Breast epithelium (tissue), 4 donors: Measurements from ENCODE around the gene RETREG2. TPM values are rescaled to one million over a fixed set of nuclear protein-coding genes. Genes with fewer than 3 reads are reported as not detected.

Source experiments
- DNase-seq, 2 donors: peaks; one replicate each; pipeline ENCODE4 v3.0.0-alpha.2; 2019; ENCODE audit warnings: low spot score in 2 of 2
- H3K27ac ChIP-seq, 2 donors: fragments of 200-600 bp; sonication (generic) in 1 of 2; one replicate each; pipeline ENCODE4 v1.5.1; 2016 to 2019; ENCODE audit warnings: mild to moderate bottlenecking in 1 of 2
- H3K27me3 ChIP-seq, 2 donors: fragments of 200-600 bp; sonication (generic) in 1 of 2; one replicate each; pipeline versions ENCODE4 v1.5.1 to v1.6.0; 2017 to 2019; ENCODE audit warnings: control low read depth in 1 of 2, mild to moderate bottlenecking in 1 of 2
- H3K36me3 ChIP-seq: fragments of 200-600 bp; one replicate; pipeline ENCODE4 v1.5.1; 2019
- H3K4me1 ChIP-seq, 2 donors: fragments of 200-600 bp; sonication (generic); one replicate each; pipeline ENCODE4 v1.5.1; 2016 to 2019; ENCODE audit warnings: control low read depth in 1 of 2
- H3K4me3 ChIP-seq, 3 donors: fragments of 200-600 bp; sonication (generic); 1 replicate in 2 of 3; 2 replicates in 1 of 3; pipeline ENCODE4 v1.5.1; 2016 to 2019; ENCODE audit warnings: mild to moderate bottlenecking in 3 of 3, moderate library complexity in 2 of 3
- H3K9me3 ChIP-seq, 2 donors: fragments of 200-600 bp; sonication (generic) in 1 of 2; one replicate each; pipeline ENCODE4 v1.5.1; 2016 to 2019; ENCODE audit warnings: control low read depth in 1 of 2
- POLR2A ChIP-seq: fragments of 450-650 bp; IDR thresholded peaks from one replicate; pipeline ENCODE4 v1.6.1; 2016; ENCODE audit warnings: antibody characterized with exemption, mild to moderate bottlenecking, moderate library complexity
- POLR2AphosphoS5 ChIP-seq, 3 donors: sonication (generic); formaldehyde crosslinking; IDR thresholded peaks; one replicate each; pipeline ENCODE4 v1.6.1; 2017; ENCODE audit warnings: antibody characterized with exemption in 3 of 3
- intact Hi-C: fragments of 100-400 bp; cut with DNase I; formaldehyde crosslinking; loops from one replicate; pipeline ENCODE4 v1.15.1; 2023; ENCODE audit warnings: low total_unique reads
- total RNA-seq, 3 donors: library from RNA; depleted of rRNA; stranded (reverse); fragments of >200 nt; gene quantifications; one replicate each; pipeline ENCODE4 v1.1.0, GENCODE V29; 2016
- TF ChIP-seq, protein P1 (sequence below), 3 donors: fragments of 450-650 bp; IDR thresholded peaks; one replicate each; pipeline ENCODE4 v1.5.1; 2016 to 2017; ENCODE audit warnings: antibody characterized with exemption in 3 of 3, mild to moderate bottlenecking in 3 of 3, moderate library complexity in 3 of 3

RETREG2 gene
- total RNA-seq, 3 donors from 2014 or later, result 58.7 to 79.7 (median 66.3) TPM

DNA sequence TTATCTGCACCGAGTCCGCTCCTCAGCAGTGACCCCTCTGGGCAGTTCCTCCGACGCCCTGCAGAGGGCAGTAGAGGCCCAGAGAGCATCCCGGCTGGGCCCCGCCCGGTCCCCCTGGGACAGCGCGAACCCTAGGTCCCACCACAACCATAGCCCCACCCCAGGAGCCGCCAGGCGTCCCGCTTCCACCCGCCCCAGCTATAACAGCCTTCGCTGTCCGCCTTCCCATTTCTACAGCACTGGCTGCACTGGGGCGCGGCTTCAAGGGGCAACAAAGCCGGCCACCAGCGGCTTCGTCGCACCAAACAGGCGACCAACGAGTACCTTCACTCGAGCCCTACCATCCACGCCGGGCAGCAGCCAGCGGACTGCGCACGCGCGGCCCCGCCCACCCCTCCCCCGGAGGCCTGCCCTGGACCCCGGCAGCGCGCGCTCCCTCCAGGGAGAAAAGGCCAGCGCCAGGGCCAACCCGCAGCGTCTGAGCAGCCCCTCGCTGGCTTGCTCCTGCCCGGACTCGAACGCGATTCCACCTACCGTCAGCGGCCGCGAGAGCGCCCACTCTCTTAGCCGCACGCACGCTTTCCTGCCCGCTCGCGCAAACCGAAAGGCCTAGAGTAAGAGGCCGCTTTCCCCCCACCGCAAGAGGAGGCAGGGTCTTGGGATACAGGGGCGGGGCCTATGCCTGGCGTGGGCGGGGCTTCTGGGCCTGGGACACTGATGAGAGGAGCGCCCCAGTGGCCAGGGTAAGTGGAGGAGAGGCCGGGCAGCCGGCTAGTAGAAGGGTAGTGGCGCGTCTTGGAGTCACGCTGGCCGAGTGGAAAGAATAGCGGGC, 17.7 kb upstream of the RETREG2 start, which contains the start of gene NHEJ1:
Gene NHEJ1 (minus strand): TSS at position 630 of the 832 bp plus-strand sequence. CDS start 2,453 bp downstream, outside the sequence.
- Histone ChIP-seq H3K4me1 (no peaks in the 10 kb centered on the region), H3K27me3 (no peaks in the 10 kb centered on the region), H3K27ac (peak within 1 kb of the TSS; percentile 88 to 95), H3K36me3 (no peaks in the 10 kb centered on the region), H3K9me3 (no peaks in the 10 kb centered on the region), H3K4me3 (peak within 1 kb of the TSS; percentile 67 to 86 (median 72))
- TF ChIP-seq, protein P1, sequence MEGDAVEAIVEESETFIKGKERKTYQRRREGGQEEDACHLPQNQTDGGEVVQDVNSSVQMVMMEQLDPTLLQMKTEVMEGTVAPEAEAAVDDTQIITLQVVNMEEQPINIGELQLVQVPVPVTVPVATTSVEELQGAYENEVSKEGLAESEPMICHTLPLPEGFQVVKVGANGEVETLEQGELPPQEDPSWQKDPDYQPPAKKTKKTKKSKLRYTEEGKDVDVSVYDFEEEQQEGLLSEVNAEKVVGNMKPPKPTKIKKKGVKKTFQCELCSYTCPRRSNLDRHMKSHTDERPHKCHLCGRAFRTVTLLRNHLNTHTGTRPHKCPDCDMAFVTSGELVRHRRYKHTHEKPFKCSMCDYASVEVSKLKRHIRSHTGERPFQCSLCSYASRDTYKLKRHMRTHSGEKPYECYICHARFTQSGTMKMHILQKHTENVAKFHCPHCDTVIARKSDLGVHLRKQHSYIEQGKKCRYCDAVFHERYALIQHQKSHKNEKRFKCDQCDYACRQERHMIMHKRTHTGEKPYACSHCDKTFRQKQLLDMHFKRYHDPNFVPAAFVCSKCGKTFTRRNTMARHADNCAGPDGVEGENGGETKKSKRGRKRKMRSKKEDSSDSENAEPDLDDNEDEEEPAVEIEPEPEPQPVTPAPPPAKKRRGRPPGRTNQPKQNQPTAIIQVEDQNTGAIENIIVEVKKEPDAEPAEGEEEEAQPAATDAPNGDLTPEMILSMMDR (IDR thresholded peaks at IDR 0.05), result peak; percentile 87 to 97 (median 94)
- TF ChIP-seq POLR2A (no peak), POLR2AphosphoS5 (IDR thresholded peaks at IDR 0.05) (peak; percentile 63 to 83 (median 75))
- intact Hi-C loops, result no loop called here
- peak; percentile 95 to 96 for DNase-seq

DNA sequence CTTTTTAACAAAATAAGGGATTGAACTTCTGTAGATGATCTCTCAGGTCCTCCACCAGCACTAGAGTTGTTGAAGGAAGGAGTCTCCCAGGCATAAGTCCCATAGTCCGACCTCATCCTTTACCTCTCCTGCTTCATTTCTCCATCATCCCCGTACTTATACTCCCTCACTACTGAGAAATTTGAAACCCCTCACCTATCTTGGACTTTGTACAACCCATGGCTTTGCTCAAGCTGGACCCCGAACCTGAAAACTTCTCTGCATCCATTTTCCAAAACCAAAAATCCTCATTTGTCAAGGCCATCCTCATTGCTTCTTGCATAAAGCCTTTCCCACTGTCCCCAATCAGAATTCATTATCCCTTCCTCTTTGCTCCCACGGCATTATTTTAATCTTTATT, 17.0 kb upstream of the RETREG2 start:
- peak overlapping the region; percentile 88 to 95 for H3K27ac ChIP-seq
- H3K27me3 ChIP-seq, result no peaks in the 10 kb centered on the region
- H3K9me3 ChIP-seq, result no peaks in the 10 kb centered on the region
- no peaks in the 10 kb centered on the region for H3K4me1 ChIP-seq
- TF ChIP-seq POLR2A (no peak), POLR2AphosphoS5 (IDR thresholded peaks at IDR 0.05) (no peak)
- TF ChIP-seq, protein P1 (IDR thresholded peaks at IDR 0.05), result no peak
- DNase-seq, result no peak
- intact Hi-C loops, result no loop called here
- H3K36me3 ChIP-seq, result no peaks in the 10 kb centered on the region
- H3K4me3 ChIP-seq, result peak overlapping the region; percentile 67 to 86 (median 72)

DNA sequence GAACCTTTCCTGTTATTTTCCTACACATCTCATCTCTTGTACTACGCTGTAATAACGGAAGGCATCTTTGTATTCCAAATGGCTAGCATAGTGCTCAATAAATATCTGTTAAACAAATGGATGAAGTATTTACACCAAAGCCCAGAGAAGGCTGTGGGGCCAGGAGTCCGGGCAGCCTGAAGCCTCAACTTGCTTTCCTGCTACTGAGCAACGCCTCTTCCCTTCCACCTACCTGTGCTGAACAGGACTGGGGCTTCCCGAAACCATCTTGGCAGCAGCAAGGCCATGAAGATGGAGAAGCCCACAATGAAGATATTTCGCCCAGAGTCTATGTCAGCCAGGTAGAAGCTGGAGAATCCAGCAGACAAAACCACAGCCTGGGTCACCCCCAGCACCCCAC, 14.9 kb upstream of the RETREG2 start:
- intact Hi-C loops, result no loop called here
- no peak for DNase-seq
- H3K9me3 ChIP-seq, result no peaks in the 10 kb centered on the region
- H3K4me3 ChIP-seq, result no peak overlapping the region
- no peak for TF ChIP-seq POLR2A
- TF ChIP-seq, protein P1 (IDR thresholded peaks at IDR 0.05), result no peak
- no peak for TF ChIP-seq POLR2AphosphoS5 (IDR thresholded peaks at IDR 0.05)
- no peaks in the 10 kb centered on the region for H3K27me3 ChIP-seq
- no peak overlapping the region for H3K27ac ChIP-seq
- H3K36me3 ChIP-seq, result no peaks in the 10 kb centered on the region
- H3K4me1 ChIP-seq, result no peaks in the 10 kb centered on the region

DNA sequence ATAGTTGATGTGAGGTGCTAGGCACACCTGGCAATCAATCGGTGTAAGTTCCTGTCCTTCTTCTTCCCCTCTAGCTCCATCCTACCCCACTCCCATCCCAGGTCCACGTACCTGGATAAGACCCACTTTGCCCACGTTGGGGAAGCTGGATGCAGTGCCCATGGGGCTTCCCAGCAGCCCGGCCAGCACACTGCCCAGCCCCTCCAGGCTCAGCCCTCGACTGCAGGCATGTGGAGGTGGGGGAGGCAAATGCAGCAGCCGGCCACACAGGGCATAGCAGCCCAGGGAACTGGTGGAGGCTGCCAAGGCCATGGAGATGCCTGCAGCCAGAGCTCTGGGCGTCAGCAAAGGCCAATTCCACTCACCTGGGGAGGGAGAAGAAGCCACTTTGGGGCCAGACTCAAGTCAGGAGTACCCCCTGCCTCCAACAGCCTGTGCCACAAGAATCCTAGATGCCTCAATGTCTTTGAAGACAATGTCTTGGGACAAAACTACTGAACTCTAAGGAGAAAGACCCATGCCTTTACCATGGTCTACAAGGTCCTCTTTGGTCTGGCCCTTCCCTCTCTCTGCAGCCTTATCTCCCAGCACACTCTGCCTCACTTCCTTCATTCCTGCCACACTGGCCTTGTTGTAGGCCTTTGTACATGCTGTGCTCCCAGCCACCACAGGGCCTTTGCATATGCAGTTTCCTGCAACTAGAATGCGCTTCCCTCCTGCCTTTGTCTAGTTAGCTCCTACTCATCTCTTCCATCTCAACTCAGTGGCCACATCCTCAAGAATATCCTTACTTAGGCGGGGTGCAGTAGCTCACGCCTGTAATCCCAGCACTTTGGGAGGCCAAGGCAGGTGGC, 12.8 kb upstream of the RETREG2 start:
- no peaks in the 10 kb centered on the region for H3K9me3 ChIP-seq
- no peak overlapping the region for H3K27ac ChIP-seq
- no peaks in the 10 kb centered on the region for H3K36me3 ChIP-seq
- DNase-seq, result no peak
- no peaks in the 10 kb centered on the region for H3K4me1 ChIP-seq
- intact Hi-C loops, result no loop called here
- no peaks in the 10 kb centered on the region for H3K27me3 ChIP-seq
- TF ChIP-seq POLR2AphosphoS5 (IDR thresholded peaks at IDR 0.05) (no peak), POLR2A (no peak)
- TF ChIP-seq, protein P1 (IDR thresholded peaks at IDR 0.05), result no peak
- no peak overlapping the region for H3K4me3 ChIP-seq

DNA sequence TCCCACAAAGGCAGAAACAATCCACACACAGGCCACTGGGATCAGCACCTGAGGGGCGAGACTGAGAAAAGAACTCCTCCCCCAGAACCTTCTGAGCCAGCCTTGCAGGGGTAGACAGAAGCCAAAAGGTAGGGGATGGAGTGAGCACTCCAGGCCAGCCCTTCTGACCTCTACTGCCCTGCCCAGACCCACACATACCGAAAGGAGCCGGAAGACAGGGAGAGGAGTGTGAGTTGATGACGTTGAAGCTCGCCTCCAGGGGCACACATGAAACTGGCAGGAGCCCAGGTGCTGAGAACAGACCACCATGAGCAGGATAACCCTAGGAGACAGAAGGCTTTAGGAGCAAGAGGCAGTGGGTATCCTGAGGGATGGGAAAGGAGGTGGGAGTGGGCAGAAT, 10.1 kb upstream of the RETREG2 start:
- TF ChIP-seq POLR2AphosphoS5 (IDR thresholded peaks at IDR 0.05), result no peak
- TF ChIP-seq, protein P1 (IDR thresholded peaks at IDR 0.05), result no peak
- no peak for TF ChIP-seq POLR2A
- H3K27ac ChIP-seq, result no peak overlapping the region
- no peak for DNase-seq
- H3K36me3 ChIP-seq, result no peaks in the 10 kb centered on the region
- H3K4me1 ChIP-seq, result no peaks in the 10 kb centered on the region
- H3K27me3 ChIP-seq, result no peaks in the 10 kb centered on the region
- no peak overlapping the region for H3K4me3 ChIP-seq
- intact Hi-C loops, result no loop called here
- no peaks in the 10 kb centered on the region for H3K9me3 ChIP-seq
